Measurements from ENCODE around the gene ZNF57.

The ZNF57 gene

GRCh38 chr19:2858864-2859263 lies 41.9 kb upstream of the ZNF57 start:
- no peak for TF ChIP-seq CTCF (IDR thresholded peaks at IDR 0.05; ENCODE audit: low read depth, low read length)
- Histone ChIP-seq H3K9me3 (no peaks in the 10 kb centered on the region), H3K4me1 (no peaks in the 10 kb centered on the region), H3K4me3 (ENCODE audit: low read depth, low read length) (no peak overlapping the region), H3K36me3 (peaks cover 5% of the 10 kb centered on the region), H3K27me3 (no peaks in the 10 kb centered on the region)
- no peak for DNase-seq

GRCh38 chr19:2863816-2864215 lies 36.9 kb upstream of the ZNF57 start:
- Histone ChIP-seq H3K36me3 (no peaks in the 10 kb centered on the region), H3K4me3 (ENCODE audit: low read depth, low read length) (no peak overlapping the region), H3K27me3 (no peaks in the 10 kb centered on the region), H3K9me3 (no peaks in the 10 kb centered on the region), H3K4me1 (no peaks in the 10 kb centered on the region)
- no peak for TF ChIP-seq CTCF (IDR thresholded peaks at IDR 0.05; ENCODE audit: low read depth, low read length)
- no peak for DNase-seq

- Histone ChIP-seq H3K27me3 (no peaks in the 10 kb centered on the region), H3K4me1 (no peaks in the 10 kb centered on the region)
- no peak for TF ChIP-seq CTCF (IDR thresholded peaks at IDR 0.05; ENCODE audit: low read depth, low read length)
These were observed 35.2 kb upstream of the ZNF57 start for GRCh38 chr19:2865334-2866100.

GRCh38 chr19:2866495-2867024 lies 34.2 kb upstream of the ZNF57 start:
- Histone ChIP-seq H3K36me3 (peaks cover 3% of the 10 kb centered on the region; the same call in 1 of the 2 replicates), H3K4me3 (ENCODE audit: low read depth, low read length) (peak overlapping the region; percentile 38), H3K9me3 (no peaks in the 10 kb centered on the region), H3K4me1 (no peaks in the 10 kb centered on the region), H3K27me3 (no peaks in the 10 kb centered on the region)
- no peak for TF ChIP-seq CTCF (IDR thresholded peaks at IDR 0.05; ENCODE audit: low read depth, low read length)
- no peak for DNase-seq

More at GRCh38 chr19:2865334-2866100, 35.2 kb upstream of the ZNF57 start:
- no peak overlapping the region for H3K4me3 ChIP-seq (ENCODE audit: low read depth, low read length)
- no peak for DNase-seq
- H3K9me3 ChIP-seq, result no peaks in the 10 kb centered on the region
- H3K36me3 ChIP-seq, result peaks cover 3% of the 10 kb centered on the region; the same call in 1 of the 2 replicates

- H3K27me3 ChIP-seq, result no peaks in the 10 kb centered on the region
- TF ChIP-seq CTCF (IDR thresholded peaks at IDR 0.05; ENCODE audit: low read depth, low read length), result no peak
- no peaks in the 10 kb centered on the region for H3K4me1 ChIP-seq
- peak within 1 kb of the TSS; percentile 65 for H3K4me3 ChIP-seq (ENCODE audit: low read depth, low read length)
- no peaks in the 10 kb centered on the region for H3K9me3 ChIP-seq
- peaks cover 3% of the 10 kb centered on the region; the same call in 1 of the 2 replicates for H3K36me3 ChIP-seq
- DNase-seq, result peak; percentile 98
These were observed 33.4 kb upstream of the ZNF57 start, which contains the start of gene ZNF556 for GRCh38 chr19:2867025-2867991. Gene ZNF556, plus strand, starts transcription at chr19:2867335. Its CDS starts 87 bp downstream, at chr19:2867422.
